GM12891 (cell line): Measurements from ENCODE around the gene TRIP4.

Source experiments
- PAX5 ChIP-seq: IDR thresholded peaks from 2 replicates; pipeline ENCODE4 v1.6.1; 2011; ENCODE audit warnings: low read length, moderate library complexity, mild to moderate bottlenecking; ENCODE audit not compliant: insufficient read depth, severe bottlenecking
- POLR2A ChIP-seq: IDR thresholded peaks from 2 replicates; pipeline ENCODE4 v1.6.1; 2011; ENCODE audit warnings: low read depth, low read length, control low read depth
- POLR2AphosphoS5 ChIP-seq: IDR thresholded peaks from 2 replicates; pipeline ENCODE4 v1.6.1; 2011; ENCODE audit warnings: low read depth, low read length, control low read depth
- SPI1 ChIP-seq: IDR thresholded peaks from 2 replicates; pipeline ENCODE4 v1.6.1; 2011; ENCODE audit warnings: low read depth, low read length, control low read depth
- TAF1 ChIP-seq: IDR thresholded peaks from 2 replicates; pipeline ENCODE4 v1.6.1; 2011; ENCODE audit warnings: low read depth, low read length, control low read depth

DNA sequence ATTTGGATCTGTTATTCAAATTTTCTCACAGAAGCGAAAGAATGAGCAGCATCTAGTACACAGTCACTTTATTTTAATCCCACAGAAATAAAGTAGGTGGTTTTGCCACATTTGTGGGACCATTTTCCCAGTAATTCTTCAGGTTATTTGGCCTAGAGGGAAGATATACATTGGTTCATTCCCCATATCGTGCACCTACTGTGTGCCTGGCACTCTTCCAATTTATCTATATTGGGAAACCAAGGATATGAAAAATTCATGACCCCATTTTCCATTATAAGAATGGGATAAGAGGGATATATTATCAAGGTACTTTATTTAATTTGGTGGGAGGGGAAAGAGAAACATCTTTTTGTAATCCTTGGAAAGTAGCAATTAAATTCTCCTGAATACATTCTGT lies 35.1 kb downstream of the TRIP4 start:
- TF ChIP-seq POLR2A = no peak
- TF ChIP-seq PAX5 = no peak
- TF ChIP-seq POLR2AphosphoS5 = no peak
- no peak for TF ChIP-seq TAF1
- no peak for TF ChIP-seq SPI1
